Lower lobe of right lung (tissue), 2 donors: ENCODE measurements around the gene IPCEF1. TPM values are rescaled to one million over a fixed set of nuclear protein-coding genes. Genes with fewer than 3 reads are reported as not detected.
A peak's percentile ranks its signal among the peaks of the same experiment; 100 is the strongest.

Source experiments
- ATAC-seq, 2 donors: fragments of 200-7000 bp; cut with Tn5 transposase; one replicate each; pipeline ENCODE4 v1.9.1; 2020 to 2022; ENCODE audit warnings: mild to moderate bottlenecking in 2 of 2, moderate library complexity in 2 of 2
- DNase-seq: peaks from one replicate; pipeline ENCODE4 v3.0.0-alpha.2; 2020
- H3K27ac ChIP-seq: fragments of 200-600 bp; one replicate; pipeline ENCODE4 v1.8.0; 2022
- H3K27me3 ChIP-seq: fragments of 200-600 bp; one replicate; pipeline ENCODE4 v1.8.0; 2022; ENCODE audit warnings: low read depth
- H3K36me3 ChIP-seq: fragments of 200-600 bp; one replicate; pipeline ENCODE4 v1.8.0; 2022; ENCODE audit warnings: mild to moderate bottlenecking
- H3K4me1 ChIP-seq: fragments of 200-600 bp; one replicate; pipeline ENCODE4 v1.8.0; 2022
- H3K4me3 ChIP-seq: fragments of 200-600 bp; one replicate; pipeline ENCODE4 v1.8.0; 2022; ENCODE audit warnings: mild to moderate bottlenecking
- H3K9me3 ChIP-seq: fragments of 200-600 bp; one replicate; pipeline ENCODE4 v1.8.0; 2022
- CTCF ChIP-seq: fragments of 200-600 bp; IDR thresholded peaks from one replicate; pipeline ENCODE4 v1.8.0; 2022; ENCODE audit warnings: antibody characterized with exemption, mild to moderate bottlenecking
- intact Hi-C: fragments of 100-400 bp; cut with DNase I; formaldehyde crosslinking; loops from one replicate; pipeline ENCODE4 v1.11.0; 2022
- total RNA-seq: library from RNA; stranded (reverse); fragmentation: NEBNext Ultra II Directional; extraction: Animal tissue kit (Norgen Biotek cat#: 25700); gene quantifications from one replicate; pipeline ENCODE4 v1.2.1, GENCODE V29; 2021
- donor health status: DM: no; HTN: yes; CAD: no; lungs with severe emphysema.

Gene IPCEF1
- total RNA-seq, 1 donor from 2014 or later, result 7.9 TPM

DNA sequence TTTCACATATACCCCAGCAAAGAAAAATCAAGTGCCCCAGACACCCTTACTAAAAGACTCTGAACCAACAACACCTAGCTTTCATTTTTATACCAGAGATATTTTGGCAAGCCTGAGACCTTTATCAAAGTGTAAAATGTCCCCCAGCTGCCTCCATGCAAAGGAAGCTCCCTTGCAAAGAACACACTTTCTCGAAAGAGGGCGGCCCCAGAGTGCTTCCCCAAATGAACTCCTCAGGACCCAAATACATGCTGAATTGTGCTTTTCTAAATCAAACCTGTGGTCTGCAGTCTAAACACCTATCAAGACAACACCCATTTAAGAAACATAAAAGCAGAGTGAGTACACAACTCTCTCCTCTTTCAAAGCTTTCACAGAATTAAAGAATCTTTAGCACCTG lies 490 bp downstream of the IPCEF1 start:
- Histone ChIP-seq H3K27me3 (no peaks in the 10 kb centered on the region), H3K36me3 (no peaks in the 10 kb centered on the region), H3K4me1 (peaks cover 28% of the 10 kb centered on the region), H3K4me3 (no peak overlapping the region), H3K27ac (no peak overlapping the region), H3K9me3 (no peaks in the 10 kb centered on the region)
- DNase-seq, result no peak
- no peak for TF ChIP-seq CTCF
- intact Hi-C loops, result no loop called here
- ATAC-seq, result no peak

GRCh38 chr6:154354265-154354777 lies 2.3 kb downstream of the IPCEF1 start:
- intact Hi-C loops, result no loop called here

GRCh38 chr6:154353626-154354025 lies 3.0 kb downstream of the IPCEF1 start:
- no peak for DNase-seq
- TF ChIP-seq CTCF, result no peak
- no peak overlapping the region for H3K4me3 ChIP-seq
- no peaks in the 10 kb centered on the region for H3K9me3 ChIP-seq
- peaks cover 22% of the 10 kb centered on the region for H3K4me1 ChIP-seq
- ATAC-seq, result no peak
- H3K36me3 ChIP-seq, result no peaks in the 10 kb centered on the region
- intact Hi-C loops, result no loop called here
- no peaks in the 10 kb centered on the region for H3K27me3 ChIP-seq
- no peak overlapping the region for H3K27ac ChIP-seq

More at GRCh38 chr6:154354265-154354777, 2.3 kb downstream of the IPCEF1 start:
- Histone ChIP-seq H3K27ac (no peak overlapping the region), H3K4me3 (no peak overlapping the region), H3K27me3 (no peaks in the 10 kb centered on the region), H3K9me3 (no peaks in the 10 kb centered on the region), H3K36me3 (no peaks in the 10 kb centered on the region), H3K4me1 (peaks cover 28% of the 10 kb centered on the region)
- no peak for TF ChIP-seq CTCF
- ATAC-seq (no peak), DNase-seq (no peak)

DNA sequence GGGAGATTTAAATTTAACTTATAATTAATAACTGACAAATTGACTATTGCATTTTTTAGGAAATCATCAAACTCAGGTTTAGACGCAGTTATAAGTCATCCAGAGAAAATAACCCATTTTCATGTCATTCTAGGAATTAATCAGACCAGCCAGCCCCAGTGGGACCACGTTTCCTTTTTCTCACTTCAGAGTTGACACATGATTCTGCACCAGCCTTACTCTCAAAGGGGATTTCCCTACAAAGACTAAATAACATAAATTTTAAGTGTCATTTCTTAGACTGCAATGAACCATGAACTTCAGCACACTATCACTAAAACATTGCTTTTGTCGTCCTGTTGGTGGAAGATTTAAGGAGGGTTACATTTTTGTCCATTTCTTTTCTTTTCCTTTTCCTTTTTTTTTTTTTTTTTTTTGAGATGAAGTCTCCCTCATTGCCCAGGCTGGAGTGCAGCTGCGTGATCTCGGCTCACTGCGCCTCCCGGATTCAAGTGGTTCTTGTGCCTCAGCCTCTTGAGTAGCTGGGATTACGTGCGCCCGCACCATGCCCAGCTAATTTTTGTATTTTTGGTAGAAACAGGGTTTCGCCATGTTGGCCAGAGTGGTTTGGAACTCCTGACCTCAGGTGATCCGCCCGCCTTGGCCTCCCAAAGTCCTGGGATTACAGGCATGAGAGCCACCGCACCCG lies 3.6 kb downstream of the IPCEF1 start:
- TF ChIP-seq CTCF, result no peak
- peaks cover 18% of the 10 kb centered on the region for H3K4me1 ChIP-seq
- H3K9me3 ChIP-seq, result no peaks in the 10 kb centered on the region
- DNase-seq (no peak), ATAC-seq (peak in 1 of 2 donors; percentile 68)
- H3K4me3 ChIP-seq, result no peak overlapping the region
- no peaks in the 10 kb centered on the region for H3K27me3 ChIP-seq
- no peaks in the 10 kb centered on the region for H3K36me3 ChIP-seq
- H3K27ac ChIP-seq, result no peak overlapping the region
- intact Hi-C loops, result no loop called here

GRCh38 chr6:154350293-154350692 lies 6.3 kb downstream of the IPCEF1 start:
- H3K36me3 ChIP-seq, result no peaks in the 10 kb centered on the region
- ATAC-seq (no peak), DNase-seq (no peak)
- no peaks in the 10 kb centered on the region for H3K27me3 ChIP-seq
- no peak overlapping the region for H3K27ac ChIP-seq
- intact Hi-C loops, result no loop called here
- no peak overlapping the region for H3K4me3 ChIP-seq
- no peak for TF ChIP-seq CTCF
- no peaks in the 10 kb centered on the region for H3K9me3 ChIP-seq
- peaks cover 11% of the 10 kb centered on the region for H3K4me1 ChIP-seq
